ENCODE measurements around the gene AQP4. TPM values are rescaled to one million over a fixed set of nuclear protein-coding genes. Genes with fewer than 3 reads are reported as not detected.

Gene AQP4
- total and polyA plus RNA-seq, 10 of the 15 experiments (the other 5 are each of a cell fraction or from before 2014, with no cell fraction given), result 0.10 to 0.18 TPM; not detected in 8

DNA sequence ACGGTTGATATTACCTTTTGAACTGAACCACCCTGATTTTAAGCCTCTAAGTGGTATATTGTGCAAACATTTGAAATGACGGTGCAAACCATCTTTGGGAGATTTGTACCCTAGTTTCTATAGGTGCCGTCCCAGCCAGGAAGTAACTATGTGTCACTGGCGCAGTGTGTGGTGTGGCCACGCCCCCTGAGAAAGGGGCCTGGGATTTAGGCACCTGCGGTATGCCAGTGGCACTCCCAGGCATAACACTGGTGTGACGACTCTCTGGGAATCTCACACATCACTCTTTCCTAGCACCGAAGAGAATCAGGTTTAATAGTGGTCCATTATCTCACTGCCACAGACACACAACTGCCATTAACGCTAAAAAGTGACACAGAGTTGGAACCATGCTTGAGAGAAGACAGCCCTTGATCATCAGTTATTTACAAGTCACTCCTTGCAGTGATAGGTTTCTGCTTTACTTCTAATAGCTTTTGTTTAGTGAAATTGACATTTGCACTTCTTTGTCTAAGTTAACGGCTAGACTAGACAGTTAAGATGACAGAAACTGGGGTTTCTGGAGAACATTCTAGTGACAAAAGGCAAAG is 11.1 kb downstream of the AQP4 start:
- ATAC-seq (no peak), DNase-seq (ENCODE audit: low read depth, low spot score) (no peak), FAIRE-seq (no peak)
- in situ Hi-C loops (cut with MboI) (no loop called here), intact Hi-C loops (cut with micrococcal nuclease; ENCODE audit: unreplicated experiment) (no loop called here)
- Histone ChIP-seq H3K9me3 (replicated peaks; ENCODE audit: control insufficient read depth, insufficient read depth, low read length) (no peaks in the 10 kb centered on the region), H3K27me3 (replicated peaks in 1 of 2; ENCODE audit: control insufficient read depth in 2 of 2, insufficient read depth in 2 of 2, low read length in 1 of 2) (no peaks in the 10 kb centered on the region), H3K9ac (ENCODE audit: control insufficient read depth, insufficient read depth, low read length) (no peak overlapping the region), H3K4me2 (ENCODE audit: control insufficient read depth, insufficient read depth) (no peak overlapping the region), H2AFZ (ENCODE audit: control insufficient read depth, low read depth, low read length) (no peak overlapping the region), H3K27ac (ENCODE audit: control insufficient read depth, insufficient read depth) (no peak overlapping the region), H3K4me1 (ENCODE audit: control insufficient read depth, insufficient read depth, low read length) (no peaks in the 10 kb centered on the region), H4K20me1 (ENCODE audit: control insufficient read depth, insufficient read depth) (no peaks in the 10 kb centered on the region), H3K36me3 (ENCODE audit: control insufficient read depth in 2 of 2, insufficient read depth in 2 of 2, low read length in 1 of 2) (no peaks in the 10 kb centered on the region), H3K4me3 (no peak overlapping the region), H3K79me2 (ENCODE audit: control insufficient read depth, insufficient read depth, low read length) (no peaks in the 10 kb centered on the region)
- no TSS peak for BruUV-seq (replicated peaks)
- POLR2A ChIA-PET, result no interaction called here
- CTCF ChIA-PET, result interaction anchor here (0.7 to 0.8 kb wide), 2 partner anchors 11 to 233 kb away, joined by 3 read pairs; partner anchors contain the start of gene AQP4
- RAD21 ChIA-PET (ENCODE audit: unreplicated experiment), result interaction anchor here (0.8 kb wide), 1 partner anchor 11 kb away, joined by 3 read pairs; the partner anchor contains the start of gene AQP4
- TF ChIP-seq ETV6 (conservative IDR thresholded peaks at IDR 0.05 in 1 of 2, IDR thresholded peaks at IDR 0.05 in 1 of 2; ENCODE audit: borderline replicate concordance in 1 of 2, low read depth in 1 of 2) (no peak), MYB (IDR thresholded peaks at IDR 0.05; ENCODE audit: borderline replicate concordance, low read depth, low read length) (no peak), EED (IDR thresholded peaks at IDR 0.05; ENCODE audit: low read depth) (no peak), ATF7 (IDR thresholded peaks at IDR 0.05; ENCODE audit: low read depth) (no peak)
- TF ChIP-seq, protein P1, sequence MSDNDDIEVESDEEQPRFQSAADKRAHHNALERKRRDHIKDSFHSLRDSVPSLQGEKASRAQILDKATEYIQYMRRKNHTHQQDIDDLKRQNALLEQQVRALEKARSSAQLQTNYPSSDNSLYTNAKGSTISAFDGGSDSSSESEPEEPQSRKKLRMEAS (IDR thresholded peaks at IDR 0.05; ENCODE audit: low read depth, low read length), result no peak
- WGBS (ENCODE audit: insufficient coverage, insufficient replicate concordance, low lambda C conversion rate, missing lambda C conversion rate), result 52% methylated on average over 10 of the region's 10 CpGs
- SMC1A ChIA-PET (ENCODE audit: uncharacterized antibody, unreplicated experiment), result no interaction called here

DNA sequence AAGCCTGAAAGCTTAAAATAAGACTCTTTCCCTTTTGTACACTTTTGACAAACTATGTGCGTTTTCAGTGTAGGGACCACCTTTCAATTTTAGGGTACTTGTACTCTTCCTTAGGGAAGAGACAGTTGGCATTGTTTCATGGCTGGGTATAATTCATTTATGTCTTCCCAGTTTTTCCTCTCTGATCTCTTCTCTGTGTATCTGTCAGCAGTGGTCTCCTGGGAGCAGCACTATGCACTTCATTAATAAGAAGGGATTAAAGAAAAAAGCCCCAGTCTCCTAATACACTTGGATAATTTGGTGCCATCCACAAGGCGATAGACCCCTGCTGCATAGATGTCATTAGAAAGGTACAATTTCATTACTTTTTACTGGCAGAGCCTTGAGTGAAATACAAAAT is 12.1 kb downstream of the AQP4 start:
- H2AFZ ChIP-seq (ENCODE audit: control insufficient read depth, low read depth, low read length), result no peak overlapping the region
- ATAC-seq (no peak), DNase-seq (ENCODE audit: low read depth, low spot score) (no peak), FAIRE-seq (no peak)
- CTCF ChIA-PET, result no interaction called here
- in situ Hi-C loops (cut with MboI) (no loop called here), intact Hi-C loops (cut with micrococcal nuclease; ENCODE audit: unreplicated experiment) (no loop called here)
- no peaks in the 10 kb centered on the region for H3K79me2 ChIP-seq (ENCODE audit: control insufficient read depth, insufficient read depth, low read length)
- no peaks in the 10 kb centered on the region for H3K36me3 ChIP-seq (ENCODE audit: control insufficient read depth in 2 of 2, insufficient read depth in 2 of 2, low read length in 1 of 2)
- no peak overlapping the region for H3K27ac ChIP-seq (ENCODE audit: control insufficient read depth, insufficient read depth)
- no peaks in the 10 kb centered on the region for H3K9me3 ChIP-seq (replicated peaks; ENCODE audit: control insufficient read depth, insufficient read depth, low read length)
- POLR2A ChIA-PET, result no interaction called here
- 43% methylated on average over 2 of the region's 2 CpGs for WGBS (ENCODE audit: insufficient coverage, insufficient replicate concordance, low lambda C conversion rate, missing lambda C conversion rate)
- RAD21 ChIA-PET (ENCODE audit: unreplicated experiment), result no interaction called here
- no peak for TF ChIP-seq BCL11A (IDR thresholded peaks at IDR 0.05; ENCODE audit: low read depth, low read length)
- H3K9ac ChIP-seq (ENCODE audit: control insufficient read depth, insufficient read depth, low read length), result no peak overlapping the region
- H3K4me3 ChIP-seq, result no peak overlapping the region
- H3K4me2 ChIP-seq (ENCODE audit: control insufficient read depth, insufficient read depth), result no peak overlapping the region
- H3K4me1 ChIP-seq (ENCODE audit: control insufficient read depth, insufficient read depth, low read length), result no peaks in the 10 kb centered on the region
- H3K27me3 ChIP-seq (replicated peaks in 1 of 2; ENCODE audit: control insufficient read depth in 2 of 2, insufficient read depth in 2 of 2, low read length in 1 of 2), result no peaks in the 10 kb centered on the region
- H4K20me1 ChIP-seq (ENCODE audit: control insufficient read depth, insufficient read depth), result no peaks in the 10 kb centered on the region
- SMC1A ChIA-PET (ENCODE audit: uncharacterized antibody, unreplicated experiment), result no interaction called here
- BruUV-seq (replicated peaks), result no TSS peak

Data from GM12878 (cell line).